ENCODE measurements around the gene MAP3K5. TPM values are rescaled to one million over a fixed set of nuclear protein-coding genes. Genes with fewer than 3 reads are reported as not detected.
"Not testable (repeated sequence)": the region's sequence is repeated elsewhere in the genome, so short reads cannot be mapped to it uniquely, and the experiment has no call there.

Gene MAP3K5
- total RNA-seq, 2 experiments from 2014 or later = 6.7 to 7.3 TPM

DNA sequence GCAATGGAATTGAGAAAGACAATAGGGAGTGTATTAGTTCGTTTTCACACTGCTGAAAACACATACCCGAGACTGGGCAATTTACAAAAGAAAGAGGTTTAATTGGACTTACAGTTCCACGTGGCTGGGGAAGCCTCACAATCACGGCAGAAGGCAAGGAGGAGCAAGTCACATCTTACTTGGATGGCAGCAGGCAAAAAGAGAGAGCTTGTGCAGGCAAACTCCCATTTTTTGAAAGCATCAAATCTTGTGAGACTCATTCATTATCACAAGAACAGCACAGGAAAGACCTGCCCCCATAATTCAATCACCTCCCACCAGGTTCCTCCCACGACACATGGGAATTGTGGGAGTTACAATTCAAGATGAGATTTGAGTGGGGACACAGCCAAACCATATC, 208.0 kb downstream of the MAP3K5 start:
- H3K9me3 Mint-ChIP-seq (ENCODE audit: low read depth); H3K27ac Mint-ChIP-seq; POLR2A ChIA-PET; intact Hi-C loops (cut with DNase I, micrococcal nuclease); H3K4me1 Mint-ChIP-seq; H3K36me3 Mint-ChIP-seq (ENCODE audit: low read depth); H3K4me3 Mint-ChIP-seq; ATAC-seq; H3K27me3 Mint-ChIP-seq; DNase-seq: not testable (repeated sequence)
- CTCF ChIA-PET = interaction anchor here (1.1 to 1.2 kb wide), 2 partner anchors 9 to 208 kb away, joined by 4 read pairs; partner anchors contain the start of gene MAP3K5

DNA sequence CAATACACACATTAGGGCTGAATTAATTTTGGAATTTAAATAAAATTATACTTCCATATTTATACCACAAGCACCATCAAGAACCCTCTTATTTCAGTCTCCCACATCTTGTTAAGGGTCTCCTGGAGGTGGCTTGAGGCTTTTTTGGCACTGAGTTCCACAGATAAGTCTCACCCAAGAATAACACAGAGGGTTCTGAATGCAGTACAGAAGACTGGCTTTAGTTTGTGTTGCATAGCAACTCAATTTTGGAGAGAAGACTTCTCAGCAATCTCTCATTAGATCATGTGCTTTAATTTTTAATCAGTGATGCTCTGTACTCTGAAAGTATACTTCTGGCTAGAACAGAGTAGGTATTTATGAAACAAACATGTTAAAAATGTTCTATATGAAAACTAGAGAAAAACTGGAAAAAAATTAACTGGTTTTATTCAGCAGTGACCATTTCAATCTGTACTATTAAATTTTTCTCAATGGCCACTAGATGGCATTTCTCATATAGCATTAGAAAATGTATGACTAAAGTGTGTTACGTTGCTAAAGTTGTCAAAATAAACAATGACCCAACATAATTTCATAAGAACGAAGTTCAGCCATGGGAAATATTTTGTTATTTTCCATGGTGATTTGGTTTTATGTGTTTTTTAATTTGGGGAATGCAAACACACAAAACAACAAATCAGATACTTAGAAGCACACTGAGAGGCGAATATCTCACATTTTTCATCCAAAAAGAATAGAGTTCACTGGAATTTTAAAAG, 209.4 kb downstream of the MAP3K5 start:
- H3K4me1 Mint-ChIP-seq = no peaks in the 10 kb centered on the region
- no peak overlapping the region for H3K4me3 Mint-ChIP-seq
- no peak for DNase-seq
- no peaks in the 10 kb centered on the region for H3K9me3 Mint-ChIP-seq (ENCODE audit: low read depth)
- no peak overlapping the region for H3K27ac Mint-ChIP-seq
- H3K27me3 Mint-ChIP-seq = no peaks in the 10 kb centered on the region
- H3K36me3 Mint-ChIP-seq (ENCODE audit: low read depth) = peaks cover 16% of the 10 kb centered on the region
- ChIA-PET POLR2A (no interaction called here), CTCF (no interaction called here)
- no peak for ATAC-seq
- intact Hi-C loops (cut with DNase I, micrococcal nuclease) = loop anchor here (1.0 to 2.0 kb wide), 3 partner anchors 62 to 210 kb away; partner anchors contain the start of gene MAP3K5 (in 1 of the 2)

DNA sequence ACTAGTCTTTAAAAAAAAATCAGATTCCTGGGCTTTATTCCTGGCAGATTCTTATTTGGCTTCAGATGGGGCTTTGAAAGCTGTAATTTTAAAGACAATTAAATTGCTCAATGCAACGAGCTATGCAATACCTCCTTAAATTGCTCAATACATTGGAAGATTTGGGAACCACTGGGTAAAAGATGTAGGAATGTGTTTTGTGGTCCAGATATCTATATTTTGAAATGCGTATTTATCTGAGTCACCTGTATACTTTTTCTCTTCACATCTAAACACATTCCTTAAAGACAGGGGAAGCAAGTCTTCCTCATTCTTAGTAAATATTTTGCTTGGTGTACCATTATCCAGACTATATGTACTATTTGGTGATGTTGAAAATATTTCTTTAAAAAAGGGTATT, 212.5 kb downstream of the MAP3K5 start:
- intact Hi-C loops (cut with DNase I, micrococcal nuclease) = no loop called here
- Mint-ChIP-seq H3K4me1 (no peaks in the 10 kb centered on the region), H3K36me3 (ENCODE audit: low read depth) (peaks cover 26% of the 10 kb centered on the region), H3K27me3 (no peaks in the 10 kb centered on the region), H3K27ac (no peak overlapping the region), H3K9me3 (ENCODE audit: low read depth) (no peaks in the 10 kb centered on the region), H3K4me3 (no peak overlapping the region)
- ChIA-PET CTCF (no interaction called here), POLR2A (interaction anchor here (0.6 kb wide), 1 partner anchor 14 kb away, joined by 5 read pairs; no protein-coding TSS in a partner anchor)
- ATAC-seq (no peak), DNase-seq (no peak)

DNA sequence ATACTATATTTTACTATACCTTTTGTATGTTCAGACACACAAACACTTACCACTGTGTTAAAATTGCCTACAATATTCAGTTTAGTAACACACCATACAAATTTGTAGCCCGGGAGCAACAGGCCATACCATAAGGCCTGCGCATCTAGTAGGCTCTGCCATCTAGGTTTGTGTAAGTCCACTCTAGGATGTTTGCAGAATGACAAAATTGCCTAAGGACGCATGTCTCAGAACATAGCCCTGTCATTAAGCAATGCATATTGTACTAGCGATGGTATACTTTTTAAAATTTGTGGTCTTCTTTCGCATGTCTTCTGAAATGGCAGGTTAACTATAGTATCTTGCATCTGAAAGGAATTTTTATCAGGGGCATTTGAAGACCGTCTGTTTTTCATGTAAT, 215.5 kb downstream of the MAP3K5 start:
- H3K36me3 Mint-ChIP-seq (ENCODE audit: low read depth) = peaks cover 30% of the 10 kb centered on the region
- no peaks in the 10 kb centered on the region for H3K27me3 Mint-ChIP-seq
- ChIA-PET CTCF (no interaction called here), POLR2A (no interaction called here)
- no peak overlapping the region for H3K27ac Mint-ChIP-seq
- H3K4me1 Mint-ChIP-seq = no peaks in the 10 kb centered on the region
- DNase-seq (no peak), ATAC-seq (no peak)
- intact Hi-C loops (cut with DNase I, micrococcal nuclease) = no loop called here
- peaks cover under 1% of the 10 kb centered on the region for H3K9me3 Mint-ChIP-seq (ENCODE audit: low read depth)
- no peak overlapping the region for H3K4me3 Mint-ChIP-seq

DNA sequence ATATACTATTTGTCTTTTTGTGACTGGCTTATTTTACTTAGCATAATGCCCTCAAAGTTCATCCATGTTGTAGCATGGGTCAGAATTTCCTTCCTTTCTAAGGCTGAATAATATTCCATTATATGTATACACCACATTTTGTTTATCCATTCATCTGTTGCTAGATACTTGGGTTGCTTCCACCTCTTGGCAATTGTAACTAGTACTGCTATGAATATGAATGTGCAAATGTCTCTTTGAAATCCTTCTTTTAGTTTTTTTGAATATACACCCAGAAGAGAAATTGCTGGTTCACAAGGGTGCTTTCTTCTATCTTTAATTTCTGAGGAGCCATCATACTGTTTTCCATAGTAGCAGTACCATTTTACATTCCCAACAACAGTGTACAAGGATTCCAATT, 220.8 kb downstream of the MAP3K5 start:
- no peak overlapping the region for H3K4me3 Mint-ChIP-seq
- ChIA-PET CTCF (no interaction called here), POLR2A (interaction anchor here (0.7 kb wide), 1 partner anchor 217 kb away, joined by 3 read pairs; no protein-coding TSS in a partner anchor)
- intact Hi-C loops (cut with DNase I, micrococcal nuclease) = no loop called here
- DNase-seq (no peak), ATAC-seq (no peak)
- H3K36me3 Mint-ChIP-seq (ENCODE audit: low read depth) = peaks cover 33% of the 10 kb centered on the region
- no peak overlapping the region for H3K27ac Mint-ChIP-seq
- H3K27me3 Mint-ChIP-seq = no peaks in the 10 kb centered on the region
- H3K4me1 Mint-ChIP-seq = peaks cover 2% of the 10 kb centered on the region
- peaks cover 13% of the 10 kb centered on the region for H3K9me3 Mint-ChIP-seq (ENCODE audit: low read depth)

DNA sequence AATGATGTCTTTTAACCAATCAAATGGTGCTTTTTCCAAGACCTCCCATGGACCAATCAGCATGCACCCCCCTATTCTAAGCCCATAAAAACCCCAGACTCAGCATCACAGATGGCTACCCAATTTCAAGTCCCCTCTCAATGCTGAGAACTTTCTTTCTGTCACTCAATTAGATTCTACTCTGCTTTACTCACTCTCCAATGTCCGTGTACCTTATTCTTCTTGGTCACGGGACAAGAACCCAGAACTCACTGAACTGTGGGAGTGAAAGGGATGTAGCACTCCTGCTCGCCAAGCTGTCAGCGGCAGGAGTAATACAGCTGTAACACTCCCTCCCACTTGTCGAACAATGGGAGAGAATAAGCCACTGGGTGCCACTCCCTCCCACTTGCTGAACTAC, 221.2 kb downstream of the MAP3K5 start:
- H3K4me3 Mint-ChIP-seq = no peak overlapping the region
- DNase-seq (no peak), ATAC-seq (no peak)
- ChIA-PET POLR2A (interaction anchor here (0.7 kb wide), 1 partner anchor 216 kb away, joined by 3 read pairs; no protein-coding TSS in a partner anchor), CTCF (no interaction called here)
- no peaks in the 10 kb centered on the region for H3K27me3 Mint-ChIP-seq
- intact Hi-C loops (cut with DNase I, micrococcal nuclease) = no loop called here
- H3K27ac Mint-ChIP-seq = no peak overlapping the region
- H3K36me3 Mint-ChIP-seq (ENCODE audit: low read depth) = peaks cover 33% of the 10 kb centered on the region
- peaks cover 2% of the 10 kb centered on the region for H3K4me1 Mint-ChIP-seq
- H3K9me3 Mint-ChIP-seq (ENCODE audit: low read depth) = peaks cover 13% of the 10 kb centered on the region

DNA sequence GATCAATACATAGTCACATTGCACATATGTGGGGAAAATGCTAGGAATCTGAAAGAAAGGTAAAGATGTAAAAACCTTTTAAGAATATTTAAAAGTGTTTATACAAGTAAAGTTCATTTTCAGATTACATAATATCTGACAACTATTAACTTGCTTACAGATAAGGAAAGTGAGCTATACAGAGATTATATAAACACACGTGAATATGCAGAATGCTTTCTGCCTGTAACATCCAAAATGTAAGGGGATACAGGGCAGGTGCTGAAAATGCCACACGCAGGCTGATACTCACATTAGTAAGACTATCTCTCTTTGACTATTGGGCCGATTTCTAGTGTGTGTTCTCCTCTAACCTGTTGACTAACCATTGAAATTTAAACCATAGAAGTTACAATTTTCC, 224.1 kb downstream of the MAP3K5 start:
- Mint-ChIP-seq H3K27me3 (no peaks in the 10 kb centered on the region), H3K9me3 (ENCODE audit: low read depth) (peaks cover 13% of the 10 kb centered on the region), H3K36me3 (ENCODE audit: low read depth) (peaks cover 23% of the 10 kb centered on the region), H3K4me3 (no peak overlapping the region), H3K27ac (no peak overlapping the region), H3K4me1 (peaks cover 2% of the 10 kb centered on the region)
- DNase-seq (no peak), ATAC-seq (no peak)
- intact Hi-C loops (cut with DNase I, micrococcal nuclease) = no loop called here
- ChIA-PET POLR2A (no interaction called here), CTCF (no interaction called here)

DNA sequence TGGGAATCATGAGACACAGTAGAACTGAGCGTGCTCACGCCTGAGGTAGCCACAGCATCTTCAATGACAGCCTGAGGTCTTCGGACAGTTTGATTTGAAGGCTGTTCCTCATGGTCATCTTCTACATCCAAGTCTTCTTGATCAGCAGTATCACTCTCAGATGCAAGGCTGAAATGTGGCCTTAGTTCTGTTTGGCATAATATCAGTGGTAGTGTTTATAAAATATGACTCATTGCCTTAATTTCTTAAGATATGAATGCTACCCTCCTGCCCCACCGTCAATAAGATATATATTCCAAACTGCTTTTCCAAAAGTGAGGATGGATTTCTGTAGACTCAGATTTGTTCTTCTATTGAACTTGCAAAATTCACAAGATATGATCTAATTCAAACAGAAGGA, 224.6 kb downstream of the MAP3K5 start:
- CTCF ChIA-PET = interaction anchor here (1.3 kb wide), 1 partner anchor 14 kb away, joined by 3 read pairs; no protein-coding TSS in a partner anchor
- POLR2A ChIA-PET = no interaction called here
- peaks cover 13% of the 10 kb centered on the region for H3K9me3 Mint-ChIP-seq (ENCODE audit: low read depth)
- H3K36me3 Mint-ChIP-seq (ENCODE audit: low read depth) = peaks cover 21% of the 10 kb centered on the region
- no peak for ATAC-seq
- H3K4me3 Mint-ChIP-seq = no peak overlapping the region
- no peak overlapping the region for H3K27ac Mint-ChIP-seq
- no peaks in the 10 kb centered on the region for H3K27me3 Mint-ChIP-seq
- peaks cover 2% of the 10 kb centered on the region for H3K4me1 Mint-ChIP-seq
- DNase-seq = no peak
- intact Hi-C loops (cut with DNase I, micrococcal nuclease) = no loop called here

DNA sequence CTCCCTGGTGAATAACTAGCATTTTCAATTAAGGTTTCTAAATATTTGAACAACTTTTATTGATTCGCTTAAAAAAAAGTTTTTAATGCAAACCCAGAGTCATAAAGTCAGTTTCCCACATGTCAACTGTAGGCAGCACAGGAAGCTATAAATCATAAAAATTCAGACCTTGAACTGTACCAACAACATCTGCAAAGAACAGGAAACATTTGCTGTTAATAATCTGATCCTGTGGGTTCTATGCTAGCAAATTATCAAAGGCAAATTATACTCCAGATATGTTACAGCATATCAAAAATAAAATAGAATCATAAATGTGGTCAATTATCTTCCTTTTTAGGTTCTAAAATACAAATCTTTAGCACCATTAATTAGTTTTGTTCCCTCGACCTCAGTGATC, 225.4 kb downstream of the MAP3K5 start:
- Mint-ChIP-seq H3K4me3 (no peak overlapping the region), H3K4me1 (peaks cover 2% of the 10 kb centered on the region), H3K27me3 (no peaks in the 10 kb centered on the region), H3K36me3 (ENCODE audit: low read depth) (peaks cover 20% of the 10 kb centered on the region), H3K27ac (no peak overlapping the region), H3K9me3 (ENCODE audit: low read depth) (peaks cover 12% of the 10 kb centered on the region)
- CTCF ChIA-PET = interaction anchor here (0.7 to 1.3 kb wide), 3 partner anchors 9 to 245 kb away, joined by 3 read pairs; no protein-coding TSS in a partner anchor
- DNase-seq = no peak
- no peak for ATAC-seq
- POLR2A ChIA-PET = no interaction called here
- intact Hi-C loops (cut with DNase I, micrococcal nuclease) = no loop called here

DNA sequence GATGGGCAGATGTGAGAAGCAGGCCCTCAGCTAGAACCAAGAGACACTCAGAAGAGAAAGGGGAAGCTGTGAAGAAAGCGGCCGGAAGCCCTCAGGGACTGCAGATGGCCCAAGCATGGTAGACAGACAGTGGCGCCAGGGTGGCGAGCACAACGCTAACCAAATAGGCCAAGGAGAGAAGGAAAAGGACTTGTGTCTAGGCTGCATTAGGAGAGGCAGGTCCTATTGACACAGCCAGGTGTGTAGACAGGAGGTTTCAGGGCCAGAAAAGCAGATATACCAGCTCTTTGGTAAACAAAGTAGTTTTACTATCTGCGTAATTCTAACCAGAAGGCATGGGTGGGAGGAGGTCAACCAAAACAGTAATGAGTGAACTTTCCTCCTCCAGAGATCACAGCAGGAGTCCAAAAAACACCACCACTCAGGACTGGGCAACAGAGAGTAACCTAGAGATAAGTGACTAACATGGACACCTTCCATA, 226.2 kb downstream of the MAP3K5 start:
- Mint-ChIP-seq H3K4me1 (peaks cover 2% of the 10 kb centered on the region), H3K36me3 (ENCODE audit: low read depth) (peaks cover 16% of the 10 kb centered on the region), H3K9me3 (ENCODE audit: low read depth) (peaks cover 6% of the 10 kb centered on the region), H3K27ac (no peak overlapping the region), H3K4me3 (no peak overlapping the region), H3K27me3 (no peaks in the 10 kb centered on the region)
- intact Hi-C loops (cut with DNase I, micrococcal nuclease) = no loop called here
- ATAC-seq (no peak), DNase-seq (no peak)
- ChIA-PET CTCF (interaction anchor here (0.7 to 1.2 kb wide), 2 partner anchors 8 to 245 kb away, joined by 3 read pairs; no protein-coding TSS in a partner anchor), POLR2A (interaction anchor here (0.6 kb wide), 1 partner anchor 14 kb away, joined by 5 read pairs; no protein-coding TSS in a partner anchor)

DNA sequence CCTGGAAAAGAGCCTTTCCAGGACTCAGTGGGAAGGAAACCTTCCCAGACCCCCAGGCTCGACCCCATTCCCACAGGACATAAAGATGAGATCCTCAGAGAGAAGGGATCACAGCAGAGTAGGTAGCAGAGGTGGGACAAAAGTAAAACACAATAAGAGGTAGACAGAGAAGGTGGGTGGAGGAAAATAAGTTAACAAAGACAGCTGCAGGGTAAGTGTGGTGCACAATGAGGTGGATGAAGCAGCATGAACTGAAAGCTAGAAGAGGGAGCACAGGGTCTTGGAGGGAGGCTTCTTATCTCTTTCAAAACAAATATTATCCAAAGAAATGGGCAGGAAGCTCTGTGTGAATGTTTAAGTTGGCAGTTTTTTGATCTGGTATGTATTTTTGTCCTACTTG, 228.1 kb downstream of the MAP3K5 start:
- peaks cover 2% of the 10 kb centered on the region for H3K4me1 Mint-ChIP-seq
- peaks cover 10% of the 10 kb centered on the region for H3K36me3 Mint-ChIP-seq (ENCODE audit: low read depth)
- no peak for DNase-seq
- intact Hi-C loops (cut with DNase I, micrococcal nuclease) = no loop called here
- H3K27me3 Mint-ChIP-seq = no peaks in the 10 kb centered on the region
- no peak overlapping the region for H3K27ac Mint-ChIP-seq
- CTCF ChIA-PET = interaction anchor here (0.7 to 0.9 kb wide), 2 partner anchors 9 to 228 kb away, joined by 3 read pairs; partner anchors contain the start of gene MAP3K5
- ATAC-seq = no peak
- POLR2A ChIA-PET = no interaction called here
- no peak overlapping the region for H3K4me3 Mint-ChIP-seq
- no peaks in the 10 kb centered on the region for H3K9me3 Mint-ChIP-seq (ENCODE audit: low read depth)

Data from activated CD4-positive, alpha-beta T cell treated with anti-CD3 and anti-CD28 coated beads for 36 hours (primary cell).